Inflammatory macrophage treated with lipopolysaccharide for 4 hours (primary cell): Measurements from ENCODE around the gene RABGAP1L.
"Not testable (repeated sequence)": the region's sequence is repeated elsewhere in the genome, so short reads cannot be mapped to it uniquely, and the experiment has no call there.

Experiments used
- DNase-seq: peaks from one replicate; pipeline ENCODE4 v3.0.0-alpha.2; 2020

The RABGAP1L gene

DNA sequence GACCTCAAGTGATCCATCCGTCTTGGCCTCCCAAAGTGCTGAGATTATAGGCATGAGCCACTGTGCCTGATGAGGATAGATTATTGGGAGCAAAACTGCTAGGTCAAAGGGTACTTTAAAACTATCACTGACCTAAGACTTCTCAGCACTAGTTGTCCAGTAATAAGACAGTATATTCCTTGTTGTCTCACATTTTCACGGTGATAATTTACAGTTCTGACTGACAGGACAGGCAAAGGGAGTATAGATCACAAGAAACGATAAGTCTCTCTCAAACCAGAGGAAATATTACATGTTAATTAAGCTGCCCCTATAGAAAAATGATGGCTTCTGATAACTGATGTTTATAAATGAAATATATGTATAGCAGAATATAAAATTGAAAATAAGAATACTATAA lies 860.2 kb downstream of the RABGAP1L start:
- no peak for DNase-seq

DNA sequence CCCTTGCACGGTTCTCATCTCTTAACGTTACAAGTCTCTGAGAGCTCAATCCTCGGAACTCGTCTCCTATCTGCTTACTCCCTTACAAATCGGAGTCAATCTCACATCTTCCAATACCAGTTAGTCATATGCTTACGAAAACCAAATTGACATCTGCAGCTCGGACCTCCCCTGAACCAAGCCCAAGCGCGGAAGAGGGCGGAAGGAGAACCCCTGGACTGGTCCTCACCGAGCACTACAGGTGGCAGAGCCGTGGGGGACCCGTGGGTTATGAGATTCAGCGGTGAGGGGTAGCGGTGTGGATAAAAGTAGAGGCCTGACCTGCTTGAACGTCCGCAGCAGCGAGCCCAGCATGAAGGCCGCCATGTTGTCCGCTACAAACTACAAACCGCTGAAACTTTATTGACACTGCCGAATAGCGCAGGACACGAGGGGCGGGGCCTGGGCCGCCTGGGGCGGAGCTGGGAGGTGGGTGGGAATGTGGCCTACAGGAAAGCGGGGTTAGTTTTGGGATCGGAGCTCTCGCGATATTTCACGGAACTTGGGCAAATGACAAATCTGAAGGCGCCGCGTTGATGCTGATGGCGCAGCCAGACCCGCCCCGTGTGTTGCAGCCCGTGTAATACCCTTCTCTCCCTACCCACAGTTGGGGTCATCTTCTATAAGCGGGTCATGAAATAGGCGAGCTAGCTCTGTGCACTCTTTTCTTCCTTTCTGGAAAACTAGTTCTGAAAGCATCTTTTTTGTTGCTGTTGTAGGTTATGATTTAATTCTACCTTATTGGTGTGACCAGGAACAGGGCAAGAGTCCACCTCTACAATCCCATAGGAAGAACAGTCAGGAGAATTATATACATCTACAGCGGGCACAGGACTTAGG lies 864.0 kb downstream of the RABGAP1L start, which contains the start of gene MRPS14:
MRPS14 (minus strand) TSS at position 383 of the 879 bp plus-strand sequence; CDS start at position 366, 17 bp downstream.
- peak; percentile 97 for DNase-seq

DNA sequence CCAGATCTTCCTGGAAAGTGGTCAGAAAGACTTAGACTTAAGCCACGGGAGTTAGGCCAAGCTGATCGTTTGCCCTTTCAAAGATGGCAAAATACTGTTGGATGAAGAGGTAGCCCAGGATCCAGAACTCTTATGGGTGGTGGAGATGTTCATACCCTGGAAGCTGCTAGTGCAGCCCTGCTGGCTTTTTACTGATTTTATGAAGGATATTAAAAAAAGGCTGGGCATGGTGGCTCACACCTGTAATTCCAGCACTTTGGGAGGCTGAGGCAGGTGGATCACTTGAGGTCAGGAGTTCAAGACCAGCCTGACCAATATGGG lies 864.6 kb downstream of the RABGAP1L start:
- DNase-seq: not testable (repeated sequence)

DNA sequence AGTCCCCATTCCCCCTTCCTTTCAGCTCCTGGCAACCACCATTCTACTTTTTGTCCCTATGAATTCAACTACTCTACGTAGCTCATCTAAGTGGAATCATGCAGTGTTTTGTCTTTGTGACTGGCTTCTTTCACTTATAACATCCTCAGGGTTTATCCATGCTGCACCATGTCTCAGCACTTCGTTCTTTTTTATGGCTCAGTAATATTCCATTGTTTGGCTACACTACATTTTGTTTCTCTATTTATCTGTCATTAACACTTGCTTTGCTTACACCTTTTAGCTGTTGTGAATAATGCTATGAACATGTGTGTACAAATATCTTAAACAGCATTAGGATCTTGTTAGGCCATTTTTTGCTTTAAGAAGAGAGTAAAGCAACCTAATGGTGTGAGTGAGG lies 865.5 kb downstream of the RABGAP1L start:
- DNase-seq: no peak

DNA sequence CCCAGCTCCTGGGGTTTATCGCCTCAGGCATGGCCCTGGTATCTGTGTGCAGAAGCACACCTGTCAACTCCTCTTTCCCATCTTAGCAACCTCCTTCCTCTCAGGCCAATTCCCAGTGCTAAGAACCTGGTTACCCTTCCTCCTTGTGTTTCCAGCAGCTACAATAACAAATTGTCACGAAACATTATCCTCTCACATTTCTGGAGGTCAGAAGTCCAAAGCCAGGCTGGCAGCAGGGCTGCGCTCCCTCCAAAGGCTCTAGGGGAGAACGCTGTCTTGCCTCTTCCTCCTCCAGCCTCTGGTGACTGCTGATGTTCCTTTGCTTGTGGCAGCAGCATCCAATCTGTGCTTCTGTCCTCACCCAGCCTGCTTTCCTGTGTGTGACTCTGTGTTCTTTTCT lies 874.6 kb downstream of the RABGAP1L start:
- DNase-seq: no peak

DNA sequence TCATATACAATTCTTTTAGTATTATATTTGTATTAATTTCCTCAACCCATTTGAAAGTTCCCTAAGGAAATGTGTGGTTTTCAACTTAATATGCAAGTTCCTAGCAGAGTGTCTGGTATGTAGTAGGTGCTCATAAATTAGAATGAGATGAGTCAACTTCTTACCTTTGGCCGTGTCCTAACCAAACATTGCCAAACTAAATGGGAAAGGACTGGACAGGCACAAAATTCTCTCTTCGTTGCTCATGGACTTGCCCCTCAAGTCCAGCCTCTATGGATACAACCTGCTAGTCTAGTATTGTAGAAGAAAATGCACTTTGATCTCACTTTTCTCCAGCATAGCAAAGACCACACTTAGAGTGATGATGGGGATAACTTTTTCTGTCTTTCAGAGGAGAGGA lies 875.5 kb downstream of the RABGAP1L start:
- no peak for DNase-seq

DNA sequence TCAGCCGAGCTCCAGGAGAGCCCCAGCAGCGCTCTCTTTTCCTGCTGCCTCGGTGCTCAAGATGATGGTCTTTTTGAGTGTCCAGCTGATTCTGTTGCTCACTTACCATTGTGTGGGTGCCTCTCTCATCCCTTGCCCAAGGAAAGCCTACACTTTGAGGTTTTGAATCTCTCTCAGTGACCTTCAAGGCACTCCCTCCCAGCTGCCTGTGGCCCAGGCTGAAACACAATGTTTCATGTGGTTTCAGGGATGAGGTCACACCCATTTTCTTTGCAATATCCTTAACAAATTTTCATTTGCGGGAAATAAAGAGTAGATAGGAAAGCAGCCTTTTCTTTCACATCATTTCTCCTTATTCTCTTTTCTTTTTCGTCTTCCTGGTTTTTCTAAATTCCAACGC lies 876.5 kb downstream of the RABGAP1L start:
- no peak for DNase-seq

DNA sequence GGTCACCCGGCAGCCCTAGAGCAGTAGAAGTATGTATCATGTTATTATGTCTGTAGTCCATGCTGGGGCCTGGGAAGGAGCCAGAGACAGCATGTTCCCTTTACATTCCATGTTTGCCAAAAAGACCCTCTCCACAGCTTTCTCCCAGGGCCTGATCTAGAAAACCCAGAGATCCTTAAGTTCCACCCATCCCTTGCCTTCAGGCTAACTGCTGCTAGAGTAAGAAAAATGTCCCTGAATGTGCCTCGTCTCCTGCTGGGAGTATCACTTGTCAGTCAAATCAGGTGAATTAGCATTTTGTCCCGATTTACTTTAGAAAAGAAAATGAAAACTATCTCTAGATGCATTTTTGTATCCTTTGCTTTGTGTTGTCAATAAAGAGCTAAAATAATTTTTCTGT lies 877.2 kb downstream of the RABGAP1L start:
- no peak for DNase-seq

DNA sequence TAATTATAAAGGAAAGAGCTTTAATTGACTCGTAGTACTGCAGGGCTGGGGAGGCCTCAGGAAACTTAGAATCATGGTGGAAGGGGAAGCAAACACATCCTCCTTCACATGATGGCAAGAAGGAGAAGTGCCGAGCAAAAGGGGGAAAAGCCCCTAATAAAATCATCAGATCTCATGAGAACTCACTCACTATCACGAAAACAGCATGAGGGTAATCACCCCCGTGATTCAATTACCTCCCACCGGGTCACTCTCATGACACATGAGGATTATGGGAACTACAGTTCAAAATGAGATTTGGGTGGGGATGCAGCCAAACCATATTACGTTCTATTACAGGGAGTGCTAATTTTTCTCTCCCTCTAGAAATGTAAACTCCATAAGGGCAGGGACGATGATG lies 878.1 kb downstream of the RABGAP1L start:
- no peak for DNase-seq

DNA sequence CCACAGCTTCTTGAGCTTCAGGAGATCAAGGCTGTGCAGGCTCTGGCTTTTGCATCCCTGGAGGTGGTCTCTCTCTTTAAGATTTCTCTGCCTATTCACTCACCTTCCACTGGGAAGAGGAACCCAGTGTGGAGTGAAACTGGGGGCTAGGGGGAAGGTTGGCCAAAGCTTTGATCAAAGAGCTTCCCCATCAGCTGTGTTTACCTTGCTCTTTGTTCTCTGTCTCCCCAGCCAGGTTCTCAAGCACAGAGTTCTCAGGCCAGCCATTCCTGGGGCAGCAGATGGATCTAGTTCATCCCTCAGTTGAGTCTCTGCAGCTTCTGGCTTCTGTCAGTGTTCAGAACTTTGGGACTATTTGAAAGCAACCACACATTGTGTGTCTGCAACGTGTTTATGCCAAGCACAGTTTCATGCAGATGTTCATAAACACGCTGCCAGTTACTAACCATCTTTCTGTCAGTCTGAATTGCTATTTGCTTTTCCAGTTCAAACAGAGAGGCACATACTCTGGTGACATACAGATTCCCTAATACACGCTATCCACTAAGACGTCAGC lies 881.1 kb downstream of the RABGAP1L start:
- DNase-seq: no peak

DNA sequence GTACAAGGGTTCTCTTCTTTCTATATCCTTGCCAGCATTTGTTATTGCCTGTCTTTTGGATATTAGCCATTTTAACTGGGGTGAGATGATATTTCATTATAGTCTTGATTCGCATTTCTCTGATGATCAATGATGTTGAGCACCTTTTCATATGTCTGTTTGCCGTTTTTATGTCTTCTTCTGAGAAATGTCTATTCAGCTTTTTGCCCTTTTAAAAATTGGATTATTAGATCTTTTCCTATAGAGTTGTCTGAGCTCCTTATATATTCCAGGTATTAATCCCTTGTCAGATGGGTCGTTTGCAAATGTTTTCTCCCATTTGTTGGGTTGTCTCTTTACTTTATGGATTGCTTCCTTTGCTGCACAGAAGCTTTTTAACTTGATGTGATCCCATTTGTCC lies 883.3 kb downstream of the RABGAP1L start:
- no peak for DNase-seq

DNA sequence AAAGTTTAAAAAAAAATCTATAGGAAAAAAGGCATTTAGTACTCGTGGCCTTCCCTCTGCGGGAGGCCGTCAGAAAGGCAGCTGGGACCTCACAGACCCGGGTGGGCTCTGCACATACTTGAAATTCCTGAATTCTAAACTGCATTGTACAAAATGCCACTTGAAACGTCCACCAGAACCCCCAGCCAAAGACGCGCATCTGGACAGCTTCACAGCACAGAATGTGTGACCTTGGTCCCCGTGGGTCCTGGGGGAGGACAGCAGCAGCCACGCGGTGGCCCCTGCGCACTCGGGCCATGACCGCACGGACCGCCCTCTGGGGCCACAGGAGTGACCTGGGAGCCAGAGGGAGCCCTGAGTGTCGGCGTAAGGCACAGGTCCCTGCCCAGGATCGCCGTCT lies 884.5 kb downstream of the RABGAP1L start:
- DNase-seq: no peak

DNA sequence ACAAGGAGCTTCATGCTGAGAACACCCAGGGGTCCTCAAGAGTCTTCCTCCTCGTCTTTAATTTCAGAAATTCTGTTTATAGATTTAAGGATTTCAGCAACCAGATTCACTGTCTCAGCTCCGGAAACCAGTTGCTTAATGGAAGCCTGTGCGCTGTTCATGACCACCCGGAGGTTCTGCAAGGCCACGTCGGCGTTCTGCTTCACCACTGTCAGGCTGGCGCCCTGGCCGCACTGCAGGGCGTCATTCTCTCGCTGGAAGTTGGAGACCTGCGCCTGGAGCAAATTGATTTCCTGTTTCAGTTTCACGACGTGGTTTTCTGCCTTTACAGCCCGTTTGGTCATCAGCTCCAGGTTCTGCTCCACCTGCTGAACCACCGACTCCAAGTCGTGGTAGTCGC lies 885.3 kb downstream of the RABGAP1L start:
- not testable (repeated sequence) for DNase-seq
